Activated naive CD4-positive, alpha-beta T cell treated with anti-CD3 and anti-CD28 coated beads for 36 hours (primary cell): ENCODE measurements around the gene CORO2B. TPM values are rescaled to one million over a fixed set of nuclear protein-coding genes. Genes with fewer than 3 reads are reported as not detected.

Experiments used
- CTCF ChIA-PET: fragments of 350-600 bp; sonication (Branson Sonifier 250); formaldehyde crosslinking; loops from one replicate; lab custom pipeline; 2021; ENCODE audit warnings: antibody characterized with exemption; lab: Charles Lee
- DNase-seq: peaks from one replicate; pipeline ENCODE4 v3.0.0-alpha.2; 2020
- H3K27ac Mint-ChIP-seq: one replicate; pipeline ENCODE4 v1.8.0; 2021; ENCODE audit warnings: mild to moderate bottlenecking, mixed read lengths
- H3K27me3 Mint-ChIP-seq: one replicate; pipeline ENCODE4 v1.8.0; 2021; ENCODE audit warnings: low read depth, mixed read lengths
- H3K36me3 Mint-ChIP-seq: one replicate; pipeline ENCODE4 v1.8.0; 2021; ENCODE audit warnings: low read depth, mixed read lengths
- H3K4me1 Mint-ChIP-seq: one replicate; pipeline ENCODE4 v1.8.0; 2021; ENCODE audit warnings: low read depth, mixed read lengths
- H3K4me3 Mint-ChIP-seq: one replicate; pipeline ENCODE4 v1.8.0; 2021; ENCODE audit warnings: mild to moderate bottlenecking, moderate library complexity, mixed read lengths
- H3K9me3 Mint-ChIP-seq: one replicate; pipeline ENCODE4 v1.8.0; 2021; ENCODE audit warnings: mixed read lengths
- intact Hi-C: fragments of 100-400 bp; cut with micrococcal nuclease; formaldehyde crosslinking; loops from one replicate; pipeline ENCODE4 v1.15.1; 2023
- total RNA-seq, 2 experiments: library from RNA; stranded (reverse); gene quantifications; one replicate each; pipeline ENCODE4 v1.2.3, GENCODE V29; 2021

Gene CORO2B
- total RNA-seq, 2 experiments from 2014 or later: not detected

DNA sequence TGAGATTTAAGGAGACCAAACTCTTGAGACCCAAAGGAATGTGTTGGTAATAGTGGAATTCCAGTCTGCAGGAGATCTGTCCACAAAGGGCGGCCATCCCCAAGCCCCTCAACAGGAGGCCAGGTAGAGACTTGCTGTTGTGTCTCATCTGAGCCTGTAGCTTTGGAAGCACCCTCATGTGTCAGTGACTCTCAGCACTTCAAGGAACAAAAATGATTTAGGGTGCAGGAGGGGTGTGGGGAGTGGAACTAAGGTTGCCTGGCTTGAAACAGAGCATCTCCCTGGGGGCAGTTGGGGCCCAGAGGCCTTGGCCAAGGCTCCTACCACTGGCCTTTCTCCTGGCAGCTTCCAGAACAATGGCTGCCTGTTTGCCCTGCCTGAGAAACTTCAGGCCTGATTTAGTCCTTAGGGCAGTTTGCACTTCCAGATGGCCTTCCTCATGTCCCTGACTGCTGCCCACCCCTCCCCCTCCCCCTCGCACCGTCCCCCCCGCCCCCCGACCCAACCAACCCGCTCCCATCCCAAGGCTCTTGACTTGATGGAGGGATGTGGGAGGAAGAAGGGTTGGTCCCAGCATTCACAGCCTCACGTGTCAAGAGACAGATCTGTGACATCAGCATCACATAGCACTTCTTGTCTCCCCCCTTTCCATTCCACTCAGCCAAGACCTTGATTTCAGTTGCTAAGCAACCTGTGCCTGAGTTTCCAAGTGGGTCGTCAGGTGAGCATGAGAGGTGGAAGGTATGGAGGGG is 77.1 kb downstream of the CORO2B start:
- intact Hi-C loops: no loop called here
- CTCF ChIA-PET: interaction anchor here (1.6 kb wide), 1 partner anchor 106 kb away, joined by 4 read pairs; no protein-coding TSS in a partner anchor
- H3K36me3 Mint-ChIP-seq: no peaks in the 10 kb centered on the region
- H3K4me1 Mint-ChIP-seq: no peaks in the 10 kb centered on the region
- no peaks in the 10 kb centered on the region for H3K27me3 Mint-ChIP-seq
- H3K4me3 Mint-ChIP-seq: no peak overlapping the region
- no peak for DNase-seq
- H3K9me3 Mint-ChIP-seq: no peaks in the 10 kb centered on the region
- no peak overlapping the region for H3K27ac Mint-ChIP-seq

GRCh38 chr15:68656438-68656739 is 77.6 kb downstream of the CORO2B start:
- intact Hi-C loops: no loop called here
- CTCF ChIA-PET: no interaction called here
- Mint-ChIP-seq H3K4me1 (no peaks in the 10 kb centered on the region), H3K9me3 (no peaks in the 10 kb centered on the region), H3K36me3 (no peaks in the 10 kb centered on the region), H3K4me3 (no peak overlapping the region), H3K27ac (no peak overlapping the region), H3K27me3 (no peaks in the 10 kb centered on the region)
- DNase-seq: no peak

- H3K9me3 Mint-ChIP-seq: no peaks in the 10 kb centered on the region
- H3K4me1 Mint-ChIP-seq: no peaks in the 10 kb centered on the region
- CTCF ChIA-PET: interaction anchor here (0.6 to 1.2 kb wide), 2 partner anchors 13 to 108 kb away, joined by 3 read pairs; no protein-coding TSS in a partner anchor
- no peak for DNase-seq
- H3K27ac Mint-ChIP-seq: no peak overlapping the region
- intact Hi-C loops: no loop called here
- H3K4me3 Mint-ChIP-seq: no peak overlapping the region
- no peaks in the 10 kb centered on the region for H3K36me3 Mint-ChIP-seq
- no peaks in the 10 kb centered on the region for H3K27me3 Mint-ChIP-seq
Measured at GRCh38 chr15:68658151-68658550, 79.4 kb downstream of the CORO2B start.

DNA sequence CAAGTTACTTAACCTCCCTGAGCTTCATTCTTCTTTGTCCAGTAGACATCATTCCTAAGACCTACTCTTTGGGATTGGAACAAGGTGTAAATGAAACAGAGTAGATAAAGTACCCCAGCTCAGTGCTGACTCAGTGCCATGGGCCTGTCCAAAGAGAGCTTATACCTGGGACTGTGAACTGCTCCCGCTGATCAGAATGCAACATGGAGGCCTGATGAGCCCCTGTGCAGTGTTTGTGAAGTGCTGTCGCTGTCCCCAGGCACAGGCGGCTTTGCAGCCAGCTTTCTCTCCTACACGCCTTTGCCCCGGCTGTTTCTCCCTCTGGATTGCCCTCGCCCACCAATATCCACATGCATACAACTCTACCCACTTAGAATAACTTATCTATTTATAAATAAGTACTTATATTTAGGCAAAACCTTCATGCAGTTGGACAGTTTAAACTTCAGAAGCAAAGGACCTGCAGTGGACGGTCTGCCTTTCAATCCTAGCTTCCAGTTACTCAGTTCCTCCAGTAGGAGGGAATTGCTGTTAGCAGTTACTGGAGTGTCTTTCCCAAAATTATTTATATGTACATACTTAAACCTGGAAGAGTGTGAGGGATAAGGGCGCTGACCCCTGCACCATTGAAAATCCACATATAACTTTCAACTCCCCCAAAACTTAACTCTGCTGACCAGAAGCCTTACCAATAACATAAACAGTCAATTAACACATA is 80.0 kb downstream of the CORO2B start:
- CTCF ChIA-PET: interaction anchor here (1.2 kb wide), 1 partner anchor 109 kb away, joined by 3 read pairs; no protein-coding TSS in a partner anchor
- no peak for DNase-seq
- Mint-ChIP-seq H3K4me1 (no peaks in the 10 kb centered on the region), H3K4me3 (no peak overlapping the region), H3K27me3 (no peaks in the 10 kb centered on the region), H3K36me3 (no peaks in the 10 kb centered on the region), H3K27ac (no peak overlapping the region), H3K9me3 (no peaks in the 10 kb centered on the region)
- intact Hi-C loops: no loop called here

DNA sequence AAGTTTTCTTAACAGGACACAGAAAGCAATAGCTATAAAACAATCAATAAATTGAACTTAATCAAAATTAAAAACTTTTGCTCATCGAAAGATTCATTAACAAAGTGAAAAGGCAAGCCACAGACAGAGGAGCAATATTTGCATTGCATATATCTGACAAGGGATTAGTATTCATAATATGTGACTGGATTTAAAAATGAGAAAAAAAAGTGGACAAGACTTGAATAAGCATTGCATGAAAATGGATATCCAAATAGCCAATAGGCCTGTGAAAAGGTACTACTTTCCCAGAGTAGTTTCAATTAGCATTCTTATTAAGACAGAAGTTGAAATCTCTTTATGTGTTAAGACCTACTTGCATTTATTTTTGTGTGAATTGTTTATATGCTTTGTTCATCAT is 84.7 kb downstream of the CORO2B start:
- CTCF ChIA-PET: interaction anchor here (0.8 to 3.2 kb wide), 3 partner anchors 10 to 117 kb away, joined by 3 to 12 read pairs (median 9); no protein-coding TSS in a partner anchor
- Mint-ChIP-seq H3K36me3 (no peaks in the 10 kb centered on the region), H3K27ac (no peak overlapping the region), H3K9me3 (no peaks in the 10 kb centered on the region), H3K4me1 (no peaks in the 10 kb centered on the region), H3K27me3 (no peaks in the 10 kb centered on the region), H3K4me3 (no peak overlapping the region)
- DNase-seq: no peak
- intact Hi-C loops: no loop called here

GRCh38 chr15:68666120-68666811 is 87.5 kb downstream of the CORO2B start:
- CTCF ChIA-PET: interaction anchor here (1.0 to 1.5 kb wide), 3 partner anchors 8 to 210 kb away, joined by 3 to 11 read pairs (median 4); no protein-coding TSS in a partner anchor
- no peak for DNase-seq
- Mint-ChIP-seq H3K27ac (no peak overlapping the region), H3K4me3 (no peak overlapping the region), H3K36me3 (no peaks in the 10 kb centered on the region), H3K27me3 (no peaks in the 10 kb centered on the region), H3K9me3 (no peaks in the 10 kb centered on the region), H3K4me1 (no peaks in the 10 kb centered on the region)
- intact Hi-C loops: no loop called here

GRCh38 chr15:68666812-68667450 is 88.1 kb downstream of the CORO2B start:
- Mint-ChIP-seq H3K4me1 (no peaks in the 10 kb centered on the region), H3K36me3 (no peaks in the 10 kb centered on the region), H3K27ac (no peak overlapping the region), H3K27me3 (peaks cover 6% of the 10 kb centered on the region), H3K4me3 (no peak overlapping the region), H3K9me3 (no peaks in the 10 kb centered on the region)
- intact Hi-C loops: no loop called here
- CTCF ChIA-PET: interaction anchor here (1.5 kb wide), 1 partner anchor 17 kb away, joined by 4 read pairs; no protein-coding TSS in a partner anchor
- DNase-seq: no peak

DNA sequence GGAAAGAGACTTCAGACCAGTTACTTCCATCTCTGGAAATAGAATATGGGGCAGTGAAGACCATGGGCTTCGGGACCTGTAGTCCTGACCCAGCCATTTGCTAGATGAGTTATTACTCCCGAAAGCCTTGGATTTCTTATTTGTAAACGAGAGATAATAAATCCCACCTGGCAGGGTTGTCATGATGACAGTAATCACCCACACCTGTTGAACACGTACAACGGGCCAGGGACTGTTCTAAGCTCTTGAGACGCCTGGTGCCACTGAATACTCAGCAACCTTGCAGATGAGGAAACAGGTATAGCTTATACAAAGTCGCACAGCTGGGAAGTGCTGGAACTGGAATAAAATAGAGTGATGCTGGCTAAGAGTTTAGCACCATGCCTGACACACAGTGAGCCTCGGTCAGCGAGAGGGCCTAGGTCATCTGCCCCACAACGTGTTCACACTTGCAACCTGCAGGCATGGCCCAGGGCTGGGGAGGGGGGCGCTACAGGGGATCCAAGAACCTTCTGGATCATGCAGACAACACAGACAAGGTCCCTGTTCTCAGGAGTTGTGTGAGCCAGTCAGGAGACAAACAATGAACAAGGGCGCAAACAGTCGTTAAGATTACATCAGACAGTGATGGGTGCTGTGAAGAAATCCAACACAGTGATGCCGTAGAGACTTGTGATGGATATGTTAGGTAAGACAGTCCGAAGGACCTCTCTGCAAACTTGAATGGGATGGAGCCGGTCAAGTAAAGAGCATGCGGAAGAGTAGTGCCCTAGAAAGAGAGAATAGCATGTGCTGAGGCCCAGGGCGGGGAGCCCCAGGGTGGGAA is 89.2 kb downstream of the CORO2B start:
- Mint-ChIP-seq H3K4me1 (no peaks in the 10 kb centered on the region), H3K4me3 (no peak overlapping the region), H3K27ac (no peak overlapping the region), H3K36me3 (no peaks in the 10 kb centered on the region), H3K9me3 (no peaks in the 10 kb centered on the region), H3K27me3 (peaks cover 8% of the 10 kb centered on the region)
- CTCF ChIA-PET: no interaction called here
- intact Hi-C loops: no loop called here
- no peak for DNase-seq

DNA sequence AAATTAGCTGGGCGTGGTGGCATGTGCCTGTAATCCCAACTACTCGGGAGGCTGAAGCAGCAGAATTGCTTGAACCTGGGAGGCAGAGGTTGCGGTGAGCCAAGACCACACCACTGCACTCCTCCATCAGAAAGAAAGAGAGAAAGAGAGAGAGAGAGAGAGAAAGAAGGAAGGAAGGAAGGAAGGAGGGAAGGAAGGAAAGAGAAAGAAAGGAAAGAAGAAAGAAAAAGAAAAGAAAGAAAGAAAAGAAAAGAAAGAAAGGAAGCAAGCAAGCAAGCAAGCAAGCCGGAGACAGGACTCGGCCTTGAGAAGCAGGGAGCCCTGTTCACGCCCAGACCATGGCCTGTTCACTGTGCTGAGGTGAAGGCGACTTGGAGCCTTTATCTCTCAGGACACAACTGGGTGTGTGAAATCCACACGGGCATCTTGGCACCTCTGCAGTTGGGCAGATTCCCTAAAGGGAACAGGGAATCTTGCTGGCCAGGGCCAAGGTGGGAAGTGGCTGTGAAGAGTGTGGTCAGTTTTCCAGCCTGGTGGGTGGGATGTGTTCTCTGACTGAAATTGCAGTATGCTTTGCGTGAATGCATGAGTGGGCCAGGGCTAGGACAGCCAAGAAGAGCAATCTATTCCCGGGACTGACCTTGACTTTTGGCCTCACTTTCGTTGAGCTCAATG is 90.3 kb downstream of the CORO2B start:
- H3K27ac Mint-ChIP-seq: no peak overlapping the region
- H3K4me3 Mint-ChIP-seq: no peak overlapping the region
- intact Hi-C loops: no loop called here
- H3K36me3 Mint-ChIP-seq: no peaks in the 10 kb centered on the region
- peaks cover 11% of the 10 kb centered on the region for H3K27me3 Mint-ChIP-seq
- H3K4me1 Mint-ChIP-seq: peaks cover 3% of the 10 kb centered on the region
- no peaks in the 10 kb centered on the region for H3K9me3 Mint-ChIP-seq
- DNase-seq: no peak
- CTCF ChIA-PET: interaction anchor here (9.8 kb wide), 1 partner anchor 116 kb away, joined by 184 read pairs; no protein-coding TSS in a partner anchor

- intact Hi-C loops: no loop called here
- CTCF ChIA-PET: interaction anchor here (0.6 to 9.8 kb wide), 4 partner anchors 12 to 119 kb away, joined by 4 to 184 read pairs (median 27); no protein-coding TSS in a partner anchor
- Mint-ChIP-seq H3K4me1 (peaks cover 3% of the 10 kb centered on the region), H3K27me3 (peaks cover 11% of the 10 kb centered on the region), H3K4me3 (no peak overlapping the region), H3K36me3 (no peaks in the 10 kb centered on the region), H3K27ac (no peak overlapping the region), H3K9me3 (no peaks in the 10 kb centered on the region)
- no peak for DNase-seq
Measured at GRCh38 chr15:68672251-68672650, 93.5 kb downstream of the CORO2B start.

GRCh38 chr15:68672781-68673205 is 94.0 kb downstream of the CORO2B start:
- Mint-ChIP-seq H3K27me3 (peaks cover 11% of the 10 kb centered on the region), H3K36me3 (no peaks in the 10 kb centered on the region), H3K4me1 (peaks cover 3% of the 10 kb centered on the region), H3K27ac (no peak overlapping the region), H3K9me3 (no peaks in the 10 kb centered on the region), H3K4me3 (no peak overlapping the region)
- no peak for DNase-seq
- intact Hi-C loops: no loop called here
- CTCF ChIA-PET: interaction anchor here (0.6 to 9.8 kb wide), 7 partner anchors 12 to 202 kb away, joined by 3 to 184 read pairs (median 7); no protein-coding TSS in a partner anchor
